HL-60/S4 treated with phorbol 12-myristate 13-acetate at 8.2 ng/mL for 4 days and 3 days (cell line): ENCODE data around the gene C10orf105.

Experiments
- in situ Hi-C: fragments of 300-500 bp; cut with MboI; formaldehyde crosslinking; loops from 2 replicates; pipeline ENCODE4 v1.15.0; 2022; ENCODE audit warnings: low sequenced_read_pairs

Gene C10orf105

DNA sequence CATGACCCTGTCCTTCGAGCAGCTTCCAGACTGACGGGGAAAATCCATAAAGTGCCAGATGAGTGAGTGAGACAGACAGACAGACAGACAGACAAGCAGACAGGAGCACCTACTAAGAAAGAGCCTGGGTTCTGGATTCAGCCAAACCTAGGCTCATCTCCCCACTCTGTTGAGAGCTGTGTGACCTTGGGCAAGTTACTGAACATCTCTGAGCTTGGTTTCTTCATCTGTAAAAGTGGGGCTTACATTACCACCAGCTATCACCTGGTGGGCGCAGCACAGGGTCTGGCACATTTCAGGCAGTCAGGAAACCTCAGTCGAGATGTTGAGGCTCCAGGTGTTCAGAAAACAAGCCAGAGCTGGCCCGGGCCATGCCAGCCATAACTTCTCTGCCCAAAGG lies 37.6 kb downstream of the C10orf105 start:
- in situ Hi-C loops, result no loop called here

DNA sequence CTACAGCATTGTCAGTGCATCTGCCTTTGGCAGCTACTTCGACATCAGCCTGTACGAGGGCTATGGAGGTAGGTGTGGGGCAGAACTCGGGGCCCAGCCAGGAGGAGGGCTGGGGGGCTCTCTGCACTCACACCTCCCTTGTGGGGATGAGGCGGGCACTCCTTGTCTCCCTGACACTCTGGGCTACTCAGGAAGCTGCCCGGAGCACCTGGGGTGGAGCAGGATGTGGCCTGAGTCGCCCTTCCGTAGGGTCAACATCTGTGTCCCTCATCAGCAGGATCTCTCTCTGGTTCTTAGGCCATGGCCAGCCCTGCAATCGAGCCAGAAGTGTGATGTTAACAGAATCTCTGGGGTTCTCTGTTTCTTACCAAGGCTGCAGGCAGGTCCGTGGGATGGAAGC lies 40.2 kb downstream of the C10orf105 start:
- in situ Hi-C loops, result no loop called here

- in situ Hi-C loops, result no loop called here
Measured at GRCh38 chr10:71678057-71678805, 41.3 kb downstream of the C10orf105 start.

DNA sequence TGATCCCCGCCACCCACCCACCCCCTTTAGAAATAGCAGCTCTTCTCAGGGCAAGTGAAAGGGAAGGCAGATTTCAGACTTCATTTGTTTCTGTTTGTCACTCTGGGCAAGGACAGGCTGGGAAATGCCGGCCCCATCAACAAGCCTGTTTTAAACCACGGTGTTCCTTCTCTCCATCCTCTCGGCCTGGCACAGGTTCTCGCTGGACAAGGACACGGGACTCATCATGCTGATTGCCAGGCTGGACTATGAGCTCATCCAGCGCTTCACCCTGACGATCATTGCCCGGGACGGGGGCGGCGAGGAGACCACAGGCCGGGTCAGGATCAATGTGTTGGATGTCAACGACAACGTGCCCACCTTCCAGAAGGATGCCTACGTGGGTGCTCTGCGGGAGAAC lies 42.3 kb downstream of the C10orf105 start:
- in situ Hi-C loops, result no loop called here

- in situ Hi-C loops, result no loop called here
Measured at GRCh38 chr10:71675295-71675970, 44.1 kb downstream of the C10orf105 start.

GRCh38 chr10:71671994-71672946 lies 47.3 kb downstream of the C10orf105 start:
- in situ Hi-C loops, result no loop called here

DNA sequence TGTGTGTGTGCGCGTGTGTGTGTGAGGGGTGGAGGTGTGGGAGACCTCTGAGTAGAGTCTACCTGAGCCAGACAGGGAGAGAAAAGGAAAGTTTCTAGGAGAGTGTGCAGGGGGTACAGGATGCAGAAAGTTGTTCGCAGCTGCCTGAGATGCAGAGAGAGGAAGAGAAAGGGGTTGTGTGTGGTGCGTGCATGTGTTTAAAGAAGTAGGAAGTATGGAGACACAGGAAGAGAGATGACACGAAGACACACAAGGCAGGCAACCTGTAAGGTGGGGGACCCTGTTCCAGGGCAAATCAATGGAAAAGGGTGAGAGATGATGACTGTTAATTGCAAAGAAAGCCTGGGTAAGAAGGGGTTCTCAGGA lies 52.2 kb downstream of the C10orf105 start:
- in situ Hi-C loops, result no loop called here

DNA sequence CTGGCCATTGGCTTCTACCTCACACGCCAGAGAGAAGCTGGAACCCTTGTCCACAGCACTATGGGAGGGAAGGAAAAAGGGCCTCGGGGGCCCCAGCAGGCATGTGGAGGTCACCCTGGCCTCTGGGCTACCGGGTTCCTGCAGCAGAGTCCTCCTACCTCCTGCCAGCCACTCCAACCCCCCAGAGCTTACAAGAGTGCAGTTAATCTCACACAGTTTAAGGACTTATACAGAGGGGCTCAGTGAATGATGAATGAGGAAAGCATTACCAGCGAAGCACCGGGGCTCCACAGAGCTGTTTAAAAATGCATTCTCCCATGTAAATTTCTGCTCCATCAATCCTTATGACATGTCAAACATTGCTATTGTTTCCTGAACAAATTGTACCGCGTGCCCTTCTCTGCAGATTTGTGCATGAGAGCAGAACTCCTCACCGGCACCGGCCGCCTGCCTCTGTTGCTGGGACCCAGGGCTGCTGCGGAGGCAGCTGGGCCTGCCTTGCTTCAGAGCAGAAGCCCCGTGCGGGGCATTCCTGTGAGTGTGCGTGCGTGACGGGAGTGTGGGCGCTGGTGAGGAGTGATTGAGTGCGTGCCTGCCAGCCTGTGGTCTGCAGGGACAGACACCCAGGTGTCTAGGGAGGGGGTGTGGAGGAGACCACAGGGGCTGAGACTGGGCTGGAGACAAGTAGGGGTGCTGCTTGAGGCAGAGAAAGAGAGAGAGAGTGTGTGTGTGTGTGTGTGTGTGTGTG lies 52.8 kb downstream of the C10orf105 start:
- in situ Hi-C loops, result no loop called here

DNA sequence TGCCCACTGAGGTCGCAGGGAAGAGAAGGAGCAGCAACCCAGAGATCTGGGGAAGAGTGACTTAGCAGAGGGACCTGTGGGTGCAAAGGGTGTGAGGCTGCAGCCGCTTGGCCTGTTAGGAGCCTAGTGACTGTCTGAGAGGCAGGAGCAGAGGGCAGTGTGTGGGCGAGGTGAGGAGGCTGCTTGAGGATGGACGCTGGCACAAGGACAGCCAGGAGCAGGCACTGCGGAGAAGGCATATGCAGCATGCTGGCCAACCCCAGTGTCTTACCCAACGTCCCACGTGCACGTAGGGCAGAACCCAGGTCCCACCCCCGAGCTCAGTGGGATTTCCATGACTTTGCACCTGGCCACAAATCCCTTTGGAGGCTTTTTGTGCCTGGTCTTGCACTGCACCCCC lies 54.1 kb downstream of the C10orf105 start:
- in situ Hi-C loops, result no loop called here

GRCh38 chr10:71664585-71664984 lies 55.0 kb downstream of the C10orf105 start:
- in situ Hi-C loops, result no loop called here

- in situ Hi-C loops, result no loop called here
Measured at GRCh38 chr10:71663311-71663710, 56.3 kb downstream of the C10orf105 start.

- in situ Hi-C loops, result no loop called here
Measured at GRCh38 chr10:71661779-71662336, 57.7 kb downstream of the C10orf105 start.
